Measurements from ENCODE around the gene RORC.

DNA sequence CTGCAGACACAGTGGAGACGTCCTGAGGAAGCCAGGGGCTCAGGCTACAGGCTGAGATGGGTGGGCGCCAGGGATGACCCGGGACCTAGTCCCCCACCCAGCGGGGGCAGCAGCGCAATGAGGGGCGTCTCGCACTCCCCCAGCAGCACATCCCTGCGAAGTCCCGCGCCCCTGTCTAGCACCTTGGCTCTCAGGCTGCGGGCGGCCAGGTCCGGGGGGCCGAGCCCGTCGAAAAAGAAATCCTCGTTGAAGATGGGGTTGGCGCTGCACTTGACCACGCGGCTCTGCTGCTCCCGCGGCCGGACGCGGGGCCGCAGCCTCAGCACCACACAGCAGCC, 6.3 kb upstream of the RORC start:
- TF ChIP-seq POLR2A (IDR thresholded peaks at IDR 0.05; ENCODE audit: low read depth, low read length) = no peak
- TF ChIP-seq TAF1 (IDR thresholded peaks at IDR 0.05; ENCODE audit: borderline replicate concordance, low read depth, low read length) = no peak
- no peak for TF ChIP-seq POLR2AphosphoS5 (IDR thresholded peaks at IDR 0.05; ENCODE audit: low read depth, low read length)

Data from GM12892 (cell line).